ENCODE measurements around the gene EPN2.
"Not testable (repeated sequence)": the region's sequence is repeated elsewhere in the genome, so short reads cannot be mapped to it uniquely, and the experiment has no call there.

Gene EPN2

GRCh38 chr17:19269641-19270040, 32.5 kb downstream of the EPN2 start:
- no peak for DNase-seq

GRCh38 chr17:19270347-19270703, 33.2 kb downstream of the EPN2 start:
- no peak for DNase-seq

GRCh38 chr17:19270704-19271611, 33.8 kb downstream of the EPN2 start:
- DNase-seq = no peak

GRCh38 chr17:19271780-19272357, 34.7 kb downstream of the EPN2 start:
- no peak for DNase-seq

GRCh38 chr17:19273731-19274130, 36.6 kb downstream of the EPN2 start:
- no peak for DNase-seq

GRCh38 chr17:19274893-19275292, 37.7 kb downstream of the EPN2 start:
- DNase-seq = no peak

GRCh38 chr17:19275457-19276127, 38.4 kb downstream of the EPN2 start:
- no peak for DNase-seq

GRCh38 chr17:19278284-19278683, 41.1 kb downstream of the EPN2 start:
- not testable (repeated sequence) for DNase-seq

- no peak for DNase-seq
These were observed 41.6 kb downstream of the EPN2 start for GRCh38 chr17:19278729-19279128.

- no peak for DNase-seq
These were observed 44.0 kb downstream of the EPN2 start for GRCh38 chr17:19281161-19281560.

- DNase-seq = no peak
These were observed 47.1 kb downstream of the EPN2 start for GRCh38 chr17:19284005-19284959.

GRCh38 chr17:19285213-19285900, 48.2 kb downstream of the EPN2 start:
- no peak for DNase-seq

GRCh38 chr17:19286751-19287341, 49.7 kb downstream of the EPN2 start:
- DNase-seq = no peak

GRCh38 chr17:19287651-19288050, 50.5 kb downstream of the EPN2 start:
- DNase-seq = no peak

GRCh38 chr17:19288453-19288852, 51.3 kb downstream of the EPN2 start:
- DNase-seq = no peak

GRCh38 chr17:19290066-19290705, 53.0 kb downstream of the EPN2 start:
- DNase-seq = no peak

- no peak for DNase-seq
These were observed 54.6 kb downstream of the EPN2 start for GRCh38 chr17:19291646-19292376.

GRCh38 chr17:19292377-19292711, 55.2 kb downstream of the EPN2 start:
- DNase-seq = no peak

- no peak for DNase-seq
These were observed 57.3 kb downstream of the EPN2 start for GRCh38 chr17:19294443-19294842.

- no peak for DNase-seq
These were observed 58.4 kb downstream of the EPN2 start for GRCh38 chr17:19295473-19296135.
